Fibroblast of pulmonary artery (primary cell): ENCODE measurements around the gene BICC1.
A peak's percentile ranks its signal among the peaks of the same experiment; 100 is the strongest.

Experiments used
- DNase-seq: peaks from one replicate; pipeline ENCODE4 v3.0.0-alpha.2; 2010; ENCODE audit warnings: low read depth
- H3K4me3 ChIP-seq: replicated peaks from 2 replicates; pipeline ENCODE4 v1.5.1; 2011; ENCODE audit warnings: low read depth, mild to moderate bottlenecking, control low read depth, low read length, moderate library complexity
- TF ChIP-seq, protein P1 (sequence below): IDR thresholded peaks from 2 replicates; pipeline ENCODE4 v1.5.1; 2011; ENCODE audit warnings: mild to moderate bottlenecking, control low read depth, low read length, inconsistent platforms; ENCODE audit errors: missing control alignments

Gene BICC1

DNA sequence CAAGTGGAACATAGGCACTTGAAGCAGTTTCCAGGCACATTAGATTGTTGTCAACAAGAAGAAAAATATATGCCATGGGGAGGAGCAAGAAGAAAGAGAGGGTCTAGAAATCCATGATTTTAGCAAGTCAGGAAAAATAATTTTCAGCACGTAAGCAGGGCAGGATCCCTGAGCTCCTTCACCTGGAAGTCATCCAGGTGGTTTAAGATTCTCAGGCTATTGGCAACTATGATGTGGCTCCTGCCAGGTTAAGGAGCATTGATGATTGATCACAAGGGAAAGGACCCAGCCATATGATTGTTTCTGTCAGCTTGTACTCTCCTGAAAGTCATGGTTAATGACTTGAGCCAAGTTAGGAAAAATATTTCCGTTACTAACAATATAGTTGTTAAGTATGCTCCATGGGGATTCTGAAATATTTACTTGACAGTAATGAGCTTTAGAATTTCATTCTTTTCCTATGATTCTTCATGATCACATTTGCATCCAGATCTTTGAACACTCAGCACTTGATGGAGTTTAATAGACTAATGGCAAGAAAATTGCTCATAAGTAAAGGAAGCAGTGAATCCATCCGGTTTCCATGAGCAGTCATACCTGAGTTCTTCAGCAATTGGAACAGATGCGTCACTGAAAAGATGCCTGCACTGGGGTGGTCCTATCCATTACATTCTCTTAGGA lies 209.1 kb downstream of the BICC1 start:
- TF ChIP-seq, protein P1, sequence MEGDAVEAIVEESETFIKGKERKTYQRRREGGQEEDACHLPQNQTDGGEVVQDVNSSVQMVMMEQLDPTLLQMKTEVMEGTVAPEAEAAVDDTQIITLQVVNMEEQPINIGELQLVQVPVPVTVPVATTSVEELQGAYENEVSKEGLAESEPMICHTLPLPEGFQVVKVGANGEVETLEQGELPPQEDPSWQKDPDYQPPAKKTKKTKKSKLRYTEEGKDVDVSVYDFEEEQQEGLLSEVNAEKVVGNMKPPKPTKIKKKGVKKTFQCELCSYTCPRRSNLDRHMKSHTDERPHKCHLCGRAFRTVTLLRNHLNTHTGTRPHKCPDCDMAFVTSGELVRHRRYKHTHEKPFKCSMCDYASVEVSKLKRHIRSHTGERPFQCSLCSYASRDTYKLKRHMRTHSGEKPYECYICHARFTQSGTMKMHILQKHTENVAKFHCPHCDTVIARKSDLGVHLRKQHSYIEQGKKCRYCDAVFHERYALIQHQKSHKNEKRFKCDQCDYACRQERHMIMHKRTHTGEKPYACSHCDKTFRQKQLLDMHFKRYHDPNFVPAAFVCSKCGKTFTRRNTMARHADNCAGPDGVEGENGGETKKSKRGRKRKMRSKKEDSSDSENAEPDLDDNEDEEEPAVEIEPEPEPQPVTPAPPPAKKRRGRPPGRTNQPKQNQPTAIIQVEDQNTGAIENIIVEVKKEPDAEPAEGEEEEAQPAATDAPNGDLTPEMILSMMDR, result no peak
- no peak for DNase-seq
- no peak overlapping the region for H3K4me3 ChIP-seq

DNA sequence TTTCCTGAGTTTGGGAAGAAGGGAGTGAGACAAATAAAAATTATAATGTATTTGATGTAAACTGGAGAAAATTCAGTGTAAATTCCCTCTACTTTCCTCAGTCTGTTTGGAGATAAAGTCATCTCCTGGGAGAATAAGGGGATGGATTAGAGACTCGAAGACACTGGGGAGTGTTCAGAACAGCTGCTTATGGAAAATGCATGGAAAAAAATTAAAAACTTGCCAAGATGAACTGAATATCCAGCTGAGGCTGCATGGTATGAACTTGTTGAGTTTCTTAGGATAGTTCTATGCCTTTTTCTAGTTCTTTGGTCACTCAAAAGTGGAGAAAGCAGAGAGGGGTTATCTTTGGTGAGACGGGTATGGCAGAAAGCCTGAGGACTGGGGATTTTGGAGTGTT lies 210.5 kb downstream of the BICC1 start:
- H3K4me3 ChIP-seq, result no peak overlapping the region
- TF ChIP-seq, protein P1, result no peak
- no peak for DNase-seq

DNA sequence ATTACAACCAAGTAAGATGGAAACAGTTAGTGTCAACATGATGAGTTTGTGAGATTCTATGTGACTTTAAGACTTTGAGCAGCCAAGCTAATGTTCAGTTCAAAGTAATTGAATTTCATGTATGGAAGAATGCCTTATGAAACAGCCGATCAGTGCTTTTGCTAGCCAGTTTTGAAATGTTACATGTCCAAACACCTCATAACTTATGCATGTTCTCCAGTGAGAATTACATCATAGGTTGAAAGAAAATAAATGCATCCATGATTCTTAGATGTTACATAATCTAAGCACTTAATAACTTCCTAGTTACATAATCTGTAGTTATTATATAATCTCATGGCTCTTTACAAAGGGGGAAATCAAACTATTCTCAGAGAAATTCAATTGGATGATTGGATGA lies 211.3 kb downstream of the BICC1 start:
- no peak overlapping the region for H3K4me3 ChIP-seq
- DNase-seq, result peak; percentile 53
- TF ChIP-seq, protein P1, result no peak

DNA sequence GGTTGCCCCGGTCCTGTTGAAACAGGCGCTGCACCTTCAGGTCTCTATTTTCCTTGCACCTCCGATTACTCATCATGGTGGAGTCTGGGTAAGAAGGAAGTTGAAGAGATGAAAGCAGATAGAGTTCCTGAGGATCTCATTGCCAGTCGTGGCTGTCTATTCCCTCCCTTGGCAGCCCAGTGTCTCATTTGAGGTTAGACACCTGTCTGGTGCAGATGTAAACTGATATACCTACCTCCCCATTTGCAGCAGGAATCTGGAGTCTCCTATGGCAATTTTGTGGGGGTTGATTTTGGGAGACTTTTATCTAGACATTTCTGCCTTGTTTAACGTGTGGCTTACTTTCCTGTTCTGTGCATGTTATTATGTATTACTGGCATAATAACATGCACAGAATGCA lies 212.1 kb downstream of the BICC1 start:
- DNase-seq, result no peak
- H3K4me3 ChIP-seq, result no peak overlapping the region
- TF ChIP-seq, protein P1, result no peak

DNA sequence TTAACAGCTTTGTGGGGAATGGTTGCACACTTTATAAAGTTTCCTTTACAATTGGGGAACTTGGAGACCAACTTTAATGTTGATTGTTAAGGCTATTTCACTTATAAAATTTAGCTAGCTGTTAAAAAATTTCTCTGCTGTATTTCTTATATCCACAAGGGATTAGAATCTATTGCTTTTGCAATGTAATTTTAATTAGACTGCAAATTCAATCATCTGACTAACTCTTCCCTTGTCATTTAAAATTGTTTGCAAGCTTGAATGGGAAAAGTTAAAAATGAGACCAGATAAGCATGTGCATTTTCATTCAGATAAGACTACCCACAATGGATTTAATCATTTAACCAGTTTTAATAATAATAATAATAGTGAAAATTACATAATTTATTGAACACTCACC lies 213.2 kb downstream of the BICC1 start:
- no peak overlapping the region for H3K4me3 ChIP-seq
- TF ChIP-seq, protein P1, result no peak
- no peak for DNase-seq

DNA sequence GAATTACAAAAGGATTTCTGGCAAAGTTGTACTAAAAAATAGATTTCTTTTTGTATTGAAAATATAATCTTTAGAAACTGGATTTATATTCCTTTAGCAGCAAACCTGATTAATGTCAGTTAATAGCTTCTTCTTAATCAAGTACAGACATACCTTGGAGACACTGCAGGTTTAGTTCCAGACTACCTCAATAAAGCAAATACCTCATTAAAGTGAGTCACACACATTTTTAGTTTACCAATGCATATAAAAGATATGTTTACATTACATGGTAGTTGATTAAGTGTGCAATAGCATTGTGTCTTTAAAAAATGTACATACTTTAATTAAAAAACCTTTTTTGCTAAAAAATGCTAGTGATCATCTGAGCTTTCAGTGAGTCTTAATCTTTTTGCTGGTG lies 215.0 kb downstream of the BICC1 start:
- TF ChIP-seq, protein P1, result no peak
- no peak overlapping the region for H3K4me3 ChIP-seq
- no peak for DNase-seq

DNA sequence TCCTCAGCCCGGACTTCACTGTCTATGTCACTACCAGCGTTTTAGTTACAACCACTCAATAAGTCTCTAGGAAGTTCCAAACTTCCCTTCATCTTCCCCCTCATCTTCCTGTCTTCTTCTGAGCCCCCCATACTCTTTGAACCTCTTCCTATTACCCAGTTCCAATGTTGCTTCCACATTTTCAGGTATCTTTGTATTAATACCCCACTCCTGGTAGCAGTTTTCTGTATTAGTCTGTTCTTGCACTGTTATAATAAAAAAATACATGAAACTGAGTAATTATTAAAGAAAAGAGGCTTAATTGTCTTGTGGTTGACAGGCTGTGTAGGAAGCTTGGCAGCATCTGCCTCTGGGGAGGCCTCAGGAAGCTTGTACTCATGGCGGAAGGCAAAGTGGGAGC lies 218.6 kb downstream of the BICC1 start:
- TF ChIP-seq, protein P1, result no peak
- no peak overlapping the region for H3K4me3 ChIP-seq
- DNase-seq, result no peak
